Dermis blood vessel endothelial cell (primary cell): ENCODE results near the gene KAT7. TPM values are rescaled to one million over a fixed set of nuclear protein-coding genes. Genes with fewer than 3 reads are reported as not detected.
A peak's percentile ranks its signal among the peaks of the same experiment; 100 is the strongest.

Source experiments
- DNase-seq: peaks from one replicate; pipeline ENCODE4 v3.0.0; 2010
- total RNA-seq: library from RNA; depleted of rRNA; stranded (reverse); fragments of >200 nt; gene quantifications from 2 replicates; pipeline ENCODE4 v1.2.3, GENCODE V29; 2014

Gene KAT7
- total RNA-seq, 1 donor from 2014 or later: 88.0 TPM

GRCh38 chr17:49873466-49873865 is 85.0 kb downstream of the KAT7 start:
- no peak for DNase-seq

- no peak for DNase-seq
These were observed 85.4 kb downstream of the KAT7 start for GRCh38 chr17:49873926-49874325.

GRCh38 chr17:49874911-49875310 is 86.4 kb downstream of the KAT7 start:
- DNase-seq: no peak

GRCh38 chr17:49875685-49876084 is 87.2 kb downstream of the KAT7 start:
- DNase-seq: no peak

GRCh38 chr17:49878931-49879904 is 90.7 kb downstream of the KAT7 start:
- DNase-seq: no peak

- peak; percentile 76 for DNase-seq
These were observed 92.0 kb downstream of the KAT7 start for GRCh38 chr17:49880291-49881053.

- no peak for DNase-seq
These were observed 92.5 kb downstream of the KAT7 start for GRCh38 chr17:49881054-49881402.

GRCh38 chr17:49882434-49882833 is 94.0 kb downstream of the KAT7 start:
- no peak for DNase-seq

Other genes with a start within 250 kb of the KAT7 start
- 3.9 and 4.0 TPM in 2 replicates for gene NXPH3, start 212.8 kb upstream of the KAT7 start, total RNA-seq
- 127 and 144 TPM in 2 replicates for gene SPOP, start 110.6 kb upstream of the KAT7 start, total RNA-seq
- gene SLC35B1, start 80.7 kb upstream of the KAT7 start, total RNA-seq: 56.9 and 58.9 TPM in 2 replicates
- 15.5 and 25.4 TPM in 2 replicates for gene FAM117A, start 24.6 kb upstream of the KAT7 start, total RNA-seq
- not detected in 2 replicates for gene TAC4, start 59.4 kb downstream of the KAT7 start, total RNA-seq
- not detected in 2 replicates for gene DLX4, start 180.5 kb downstream of the KAT7 start, total RNA-seq
- not detected in 2 replicates for gene DLX3, start 206.5 kb downstream of the KAT7 start, total RNA-seq